Mammary epithelial cell (primary cell): ENCODE results near the gene RPL13.

ENCODE experiments used
- EZH2 ChIP-seq: IDR thresholded peaks from 2 replicates; pipeline ENCODE4 v1.6.1; 2012; ENCODE audit warnings: low read length, inconsistent platforms, borderline replicate concordance
- TF ChIP-seq, protein P1 (sequence below), 2 donors: IDR thresholded peaks in 1 of 2; conservative IDR thresholded peaks in 1 of 2; 2 replicates each; pipeline ENCODE4 v1.5.1; 2011 to 2012; ENCODE audit warnings: inconsistent platforms in 2 of 2, low read length in 2 of 2, mild to moderate bottlenecking in 2 of 2, control low read depth in 1 of 2, low read depth in 1 of 2; ENCODE audit not compliant: insufficient read depth in 1 of 2; ENCODE audit errors: extremely low read depth in 1 of 2

- TF ChIP-seq, protein P1, sequence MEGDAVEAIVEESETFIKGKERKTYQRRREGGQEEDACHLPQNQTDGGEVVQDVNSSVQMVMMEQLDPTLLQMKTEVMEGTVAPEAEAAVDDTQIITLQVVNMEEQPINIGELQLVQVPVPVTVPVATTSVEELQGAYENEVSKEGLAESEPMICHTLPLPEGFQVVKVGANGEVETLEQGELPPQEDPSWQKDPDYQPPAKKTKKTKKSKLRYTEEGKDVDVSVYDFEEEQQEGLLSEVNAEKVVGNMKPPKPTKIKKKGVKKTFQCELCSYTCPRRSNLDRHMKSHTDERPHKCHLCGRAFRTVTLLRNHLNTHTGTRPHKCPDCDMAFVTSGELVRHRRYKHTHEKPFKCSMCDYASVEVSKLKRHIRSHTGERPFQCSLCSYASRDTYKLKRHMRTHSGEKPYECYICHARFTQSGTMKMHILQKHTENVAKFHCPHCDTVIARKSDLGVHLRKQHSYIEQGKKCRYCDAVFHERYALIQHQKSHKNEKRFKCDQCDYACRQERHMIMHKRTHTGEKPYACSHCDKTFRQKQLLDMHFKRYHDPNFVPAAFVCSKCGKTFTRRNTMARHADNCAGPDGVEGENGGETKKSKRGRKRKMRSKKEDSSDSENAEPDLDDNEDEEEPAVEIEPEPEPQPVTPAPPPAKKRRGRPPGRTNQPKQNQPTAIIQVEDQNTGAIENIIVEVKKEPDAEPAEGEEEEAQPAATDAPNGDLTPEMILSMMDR (conservative IDR thresholded peaks at IDR 0.05 in 1 of 2, IDR thresholded peaks at IDR 0.05 in 1 of 2; ENCODE audit: extremely low read depth in 1 of 2, insufficient read depth in 1 of 2, low read depth in 1 of 2, low read length in 2 of 2), result no peak
- no peak for TF ChIP-seq EZH2
Observed at GRCh38 chr16:89602273-89602951, 41.9 kb downstream of the RPL13 start.
